Measurements from ENCODE around the gene GPR22.
A peak's percentile ranks its signal among the peaks of the same experiment; 100 is the strongest.

GPR22 gene

DNA sequence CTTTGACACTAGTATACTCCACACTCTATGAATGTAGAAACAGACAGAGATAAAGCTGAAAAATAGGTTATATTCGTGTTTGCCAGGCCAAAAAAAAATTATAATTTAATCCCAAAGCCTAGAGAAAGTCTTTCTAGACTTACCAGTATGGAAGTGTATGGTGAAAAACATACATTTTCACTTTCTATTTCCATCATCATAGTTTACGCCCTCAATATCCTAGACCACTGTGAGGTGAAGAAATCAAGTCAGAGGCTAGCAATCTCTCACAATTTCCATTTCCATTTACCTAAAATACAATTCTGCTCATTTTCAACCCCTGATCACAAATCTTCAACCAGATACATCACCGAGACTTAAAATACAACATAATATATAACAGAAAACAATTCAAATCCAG lies 16.2 kb downstream of the GPR22 start:
- DNase-seq (ENCODE audit: low spot score) = no peak
- in situ Hi-C loops (cut with MboI; ENCODE audit: low pct_unique_long_range_greater_than_20kb, low sequenced_read_pairs, unreplicated experiment) = no loop called here
- TF ChIP-seq, protein P1, sequence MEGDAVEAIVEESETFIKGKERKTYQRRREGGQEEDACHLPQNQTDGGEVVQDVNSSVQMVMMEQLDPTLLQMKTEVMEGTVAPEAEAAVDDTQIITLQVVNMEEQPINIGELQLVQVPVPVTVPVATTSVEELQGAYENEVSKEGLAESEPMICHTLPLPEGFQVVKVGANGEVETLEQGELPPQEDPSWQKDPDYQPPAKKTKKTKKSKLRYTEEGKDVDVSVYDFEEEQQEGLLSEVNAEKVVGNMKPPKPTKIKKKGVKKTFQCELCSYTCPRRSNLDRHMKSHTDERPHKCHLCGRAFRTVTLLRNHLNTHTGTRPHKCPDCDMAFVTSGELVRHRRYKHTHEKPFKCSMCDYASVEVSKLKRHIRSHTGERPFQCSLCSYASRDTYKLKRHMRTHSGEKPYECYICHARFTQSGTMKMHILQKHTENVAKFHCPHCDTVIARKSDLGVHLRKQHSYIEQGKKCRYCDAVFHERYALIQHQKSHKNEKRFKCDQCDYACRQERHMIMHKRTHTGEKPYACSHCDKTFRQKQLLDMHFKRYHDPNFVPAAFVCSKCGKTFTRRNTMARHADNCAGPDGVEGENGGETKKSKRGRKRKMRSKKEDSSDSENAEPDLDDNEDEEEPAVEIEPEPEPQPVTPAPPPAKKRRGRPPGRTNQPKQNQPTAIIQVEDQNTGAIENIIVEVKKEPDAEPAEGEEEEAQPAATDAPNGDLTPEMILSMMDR (IDR thresholded peaks at IDR 0.05; ENCODE audit: extremely low read depth, insufficient read depth, missing control alignments) = no peak

DNA sequence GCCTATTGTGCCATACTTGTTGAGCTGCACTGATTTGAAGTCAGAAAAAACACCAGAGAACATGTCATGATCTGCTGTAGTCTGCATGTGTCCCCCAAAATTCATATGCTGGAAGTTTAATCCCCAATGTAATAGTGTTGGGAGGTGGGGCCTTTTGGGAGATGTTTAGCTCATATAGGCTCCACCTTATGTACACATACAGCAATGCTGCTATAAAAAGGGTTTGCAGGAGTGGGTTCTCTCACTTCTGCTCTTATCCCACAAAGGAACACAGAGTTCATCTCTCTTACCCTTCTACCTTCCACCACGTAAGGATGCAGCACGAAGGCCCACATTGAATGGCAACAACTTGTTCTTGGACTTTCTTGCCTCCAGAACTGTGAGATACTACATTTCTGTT lies 23.0 kb downstream of the GPR22 start:
- no peak for DNase-seq (ENCODE audit: low spot score)
- TF ChIP-seq, protein P1 (IDR thresholded peaks at IDR 0.05; ENCODE audit: extremely low read depth, insufficient read depth, missing control alignments) = no peak
- in situ Hi-C loops (cut with MboI; ENCODE audit: low pct_unique_long_range_greater_than_20kb, low sequenced_read_pairs, unreplicated experiment) = no loop called here

DNA sequence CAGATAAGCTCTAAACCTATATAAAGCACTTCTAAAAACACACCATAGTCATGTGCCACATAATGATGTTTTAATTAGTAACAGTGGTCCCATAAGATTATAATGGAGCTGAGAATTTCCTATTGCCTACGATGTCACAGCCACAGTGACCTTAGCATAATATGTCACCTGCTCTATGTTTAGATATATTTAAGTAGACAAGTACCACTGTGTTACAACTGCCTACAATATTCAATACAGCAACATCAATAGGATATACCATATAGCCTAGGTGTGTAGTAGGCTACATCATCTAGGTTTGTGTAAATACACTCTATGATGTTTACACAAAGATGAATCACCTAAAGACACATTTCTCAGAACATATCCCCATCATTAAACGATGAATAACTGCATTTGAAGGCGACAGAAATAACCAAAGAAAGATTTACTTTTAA lies 24.5 kb downstream of the GPR22 start:
- TF ChIP-seq, protein P1 (IDR thresholded peaks at IDR 0.05; ENCODE audit: extremely low read depth, insufficient read depth, missing control alignments) = no peak
- no peak for DNase-seq (ENCODE audit: low spot score)
- in situ Hi-C loops (cut with MboI; ENCODE audit: low pct_unique_long_range_greater_than_20kb, low sequenced_read_pairs, unreplicated experiment) = no loop called here

DNA sequence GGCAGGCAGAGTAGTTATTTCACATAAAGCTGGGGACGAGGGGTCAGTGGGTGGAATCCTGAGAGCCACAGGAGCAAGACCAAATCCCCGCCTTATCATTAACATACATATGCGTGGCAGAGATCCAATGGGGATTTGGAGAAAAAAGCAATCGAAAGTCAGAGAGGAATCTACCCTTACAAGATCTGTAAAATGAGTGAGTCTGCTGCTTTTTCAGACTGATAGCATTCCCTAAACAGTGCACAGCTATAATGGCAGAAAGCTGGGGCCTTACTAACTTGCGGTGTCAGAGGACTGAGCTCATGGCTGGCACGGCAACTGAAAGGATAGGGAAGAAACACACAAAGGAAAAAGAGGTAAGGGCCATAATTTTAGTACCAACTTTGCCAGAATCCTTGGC lies 25.0 kb downstream of the GPR22 start:
- TF ChIP-seq, protein P1 (IDR thresholded peaks at IDR 0.05; ENCODE audit: extremely low read depth, insufficient read depth, missing control alignments) = no peak
- DNase-seq (ENCODE audit: low spot score) = no peak
- in situ Hi-C loops (cut with MboI; ENCODE audit: low pct_unique_long_range_greater_than_20kb, low sequenced_read_pairs, unreplicated experiment) = no loop called here

DNA sequence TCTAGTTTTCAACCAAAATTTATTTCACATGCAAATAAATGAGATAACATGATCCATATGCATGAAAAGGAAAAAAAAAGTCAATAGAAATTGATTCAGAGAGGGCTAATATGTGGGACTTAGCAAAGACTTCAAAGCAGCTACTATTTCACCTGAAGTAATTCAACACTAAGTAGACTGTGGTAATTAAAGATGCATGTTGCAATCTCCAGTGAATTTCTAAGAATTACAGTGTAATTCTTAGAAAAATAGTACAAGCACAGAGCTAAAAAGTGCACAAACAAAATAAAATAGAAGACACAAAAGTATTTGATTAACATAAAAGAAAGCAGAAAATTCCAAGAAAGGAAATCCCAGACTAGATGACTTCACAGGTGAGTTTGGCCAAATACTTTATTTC lies 25.7 kb downstream of the GPR22 start:
- in situ Hi-C loops (cut with MboI; ENCODE audit: low pct_unique_long_range_greater_than_20kb, low sequenced_read_pairs, unreplicated experiment) = no loop called here

DNA sequence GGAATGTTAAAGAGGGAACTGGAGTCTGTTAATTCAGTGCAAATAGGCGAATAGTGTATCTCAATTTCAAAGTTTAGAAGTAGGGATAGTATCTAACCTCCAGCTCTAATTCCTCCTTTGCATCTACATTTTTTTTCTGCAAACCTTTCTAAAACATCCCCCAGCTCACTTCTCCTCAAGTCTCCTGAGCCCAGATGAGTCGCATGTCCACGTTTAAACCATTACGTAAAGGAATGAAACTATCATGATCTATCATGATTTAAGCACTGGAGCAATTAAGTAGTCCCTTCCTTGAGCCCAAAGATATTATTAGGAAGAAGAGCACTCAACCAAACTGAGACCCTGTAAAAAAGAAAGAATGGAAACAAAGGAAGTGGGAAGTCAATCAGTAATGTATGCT lies 29.9 kb downstream of the GPR22 start:
- in situ Hi-C loops (cut with MboI; ENCODE audit: low pct_unique_long_range_greater_than_20kb, low sequenced_read_pairs, unreplicated experiment) = no loop called here
- TF ChIP-seq, protein P1 (IDR thresholded peaks at IDR 0.05; ENCODE audit: extremely low read depth, insufficient read depth, missing control alignments) = no peak
- DNase-seq (ENCODE audit: low spot score) = no peak

More for the DNA sequence above, 25.7 kb downstream of the GPR22 start:
- TF ChIP-seq, protein P1 (IDR thresholded peaks at IDR 0.05; ENCODE audit: extremely low read depth, insufficient read depth, missing control alignments) = no peak
- no peak for DNase-seq (ENCODE audit: low spot score)

DNA sequence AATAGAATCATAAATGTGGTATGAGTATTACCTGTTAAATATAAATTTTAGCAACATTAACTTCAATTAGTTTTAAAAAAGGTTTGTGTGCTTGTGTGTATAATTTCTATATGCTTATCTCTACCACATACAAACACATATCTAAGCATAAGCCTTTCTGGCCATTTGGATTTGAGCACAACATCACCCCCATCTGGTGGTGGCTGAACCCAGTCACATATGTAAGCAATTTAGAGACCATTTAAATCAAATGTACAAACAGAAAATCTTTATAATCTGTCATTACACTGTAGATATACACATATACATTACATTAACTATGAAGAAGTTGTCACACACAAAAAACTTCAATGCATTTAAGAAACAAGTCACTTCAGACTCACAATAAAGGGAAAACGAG lies 31.7 kb downstream of the GPR22 start:
- in situ Hi-C loops (cut with MboI; ENCODE audit: low pct_unique_long_range_greater_than_20kb, low sequenced_read_pairs, unreplicated experiment) = no loop called here
- TF ChIP-seq, protein P1 (IDR thresholded peaks at IDR 0.05; ENCODE audit: extremely low read depth, insufficient read depth, missing control alignments) = peak; percentile 57
- DNase-seq (ENCODE audit: low spot score) = peak; percentile 8
